Hepatocyte (in vitro differentiated cells): ENCODE data around the gene GALNTL6. TPM values are rescaled to one million over a fixed set of nuclear protein-coding genes. Genes with fewer than 3 reads are reported as not detected.
A peak's percentile ranks its signal among the peaks of the same experiment; 100 is the strongest.
"Not testable (repeated sequence)": the region's sequence is repeated elsewhere in the genome, so short reads cannot be mapped to it uniquely, and the experiment has no call there.

Experiments
- DNase-seq: peaks from one replicate; pipeline ENCODE4 v3.0.0-alpha.2; 2016; ENCODE audit warnings: low spot score
- H2AFZ ChIP-seq: fragments of 200-600 bp; sonication (generic); 2 replicates; pipeline ENCODE4 v1.6.0; 2016; ENCODE audit warnings: antibody characterized with exemption, mild to moderate bottlenecking
- H3K27ac ChIP-seq: fragments of 200-600 bp; sonication (generic); 2 replicates; pipeline ENCODE4 v1.5.1; 2016; ENCODE audit warnings: mild to moderate bottlenecking
- H3K27me3 ChIP-seq: fragments of 200-600 bp; sonication (generic); 2 replicates; pipeline ENCODE4 v1.6.1; 2016
- H3K36me3 ChIP-seq: fragments of 200-600 bp; sonication (generic); replicated peaks from 2 replicates; pipeline ENCODE4 v1.5.1; 2016; ENCODE audit warnings: low read depth; ENCODE audit not compliant: insufficient read depth
- H3K4me1 ChIP-seq: fragments of 200-600 bp; sonication (generic); 2 replicates; pipeline ENCODE4 v1.5.1; 2016; ENCODE audit warnings: mild to moderate bottlenecking, moderate library complexity; ENCODE audit not compliant: insufficient read depth
- H3K4me2 ChIP-seq: fragments of 200-600 bp; sonication (generic); 2 replicates; pipeline ENCODE4 v1.6.0; 2016
- H3K4me3 ChIP-seq: fragments of 200-600 bp; sonication (generic); 2 replicates; pipeline ENCODE4 v1.5.1; 2016; ENCODE audit warnings: mild to moderate bottlenecking
- H3K79me2 ChIP-seq: fragments of 200-600 bp; sonication (generic); 2 replicates; pipeline ENCODE4 v1.6.0; 2017; ENCODE audit warnings: mild to moderate bottlenecking
- H3K9me2 ChIP-seq: fragments of 200-600 bp; sonication (generic); replicated peaks from 2 replicates; pipeline ENCODE4 v1.6.0; 2017; ENCODE audit warnings: mild to moderate bottlenecking; ENCODE audit not compliant: insufficient read depth
- H3K9me3 ChIP-seq: fragments of 200-600 bp; sonication (generic); 2 replicates; pipeline ENCODE4 v1.5.1; 2016; ENCODE audit warnings: low read depth, mild to moderate bottlenecking
- H4K20me1 ChIP-seq: fragments of 200-600 bp; sonication (generic); 2 replicates; pipeline ENCODE4 v1.6.0; 2016; ENCODE audit warnings: mild to moderate bottlenecking; ENCODE audit not compliant: insufficient read depth, poor library complexity, severe bottlenecking
- EZH2 ChIP-seq: fragments of 200-600 bp; sonication (generic); IDR thresholded peaks from 2 replicates; pipeline ENCODE4 v1.6.1; 2016; ENCODE audit warnings: antibody characterized with exemption, mild to moderate bottlenecking, borderline replicate concordance
- EZH2phosphoT487 ChIP-seq: fragments of 200-600 bp; sonication (generic); IDR thresholded peaks from one replicate; pipeline ENCODE4 v1.6.1; 2018; ENCODE audit warnings: antibody characterized with exemption, mild to moderate bottlenecking, low read depth, moderate library complexity; ENCODE audit not compliant: unreplicated experiment, severe bottlenecking
- WGBS: methylation state at CpG from one replicate; pipeline ENCODE4 v1.1.6; 2016; ENCODE audit warnings: low lambda C conversion rate; ENCODE audit errors: missing lambda C conversion rate; 5-methylcytosine and 5-hydroxymethylcytosine counted together
- polyA plus RNA-seq: library from polyadenylated mRNA; unstranded; fragments of >200 nt; fragmentation: Nextera tagmentation; extraction: Ambion mirVana; gene quantifications from 2 replicates; pipeline ENCODE4 v1.2.1, GENCODE V29; 2016
- total RNA-seq: library from RNA; depleted of rRNA; stranded (reverse); fragments of >200 nt; gene quantifications from 2 replicates; pipeline ENCODE4 v1.2.3, GENCODE V29; 2014
- TF ChIP-seq, protein P1 (sequence below): fragments of 200-600 bp; sonication (generic); IDR thresholded peaks from 2 replicates; pipeline ENCODE4 v1.5.1; 2016; ENCODE audit warnings: antibody characterized with exemption, mild to moderate bottlenecking; ENCODE audit not compliant: poor library complexity

Gene GALNTL6
- total and polyA plus RNA-seq, 2 experiments from 2014 or later: 0.53 to 0.74 TPM

DNA sequence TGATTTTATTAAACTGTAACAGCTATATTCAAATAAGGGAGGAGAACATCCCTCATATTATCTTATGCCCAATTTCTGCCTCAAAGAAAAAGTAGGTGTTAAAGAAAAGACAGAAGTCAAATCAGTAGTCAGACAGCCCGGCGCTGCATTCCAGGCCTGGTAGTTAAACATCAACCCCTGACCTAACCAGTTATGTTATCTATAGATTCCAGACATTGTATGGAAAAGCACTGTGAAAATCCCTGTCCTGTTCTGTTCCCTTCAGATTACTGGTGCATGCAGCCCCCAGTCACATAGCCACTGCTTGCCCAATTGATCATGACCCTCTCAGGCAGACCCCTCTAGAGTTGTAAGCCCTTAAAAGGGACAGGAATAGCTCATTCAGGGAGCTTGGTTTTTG, 1085.5 kb downstream of the GALNTL6 start:
- TF ChIP-seq EZH2: no peak
- TF ChIP-seq, protein P1, sequence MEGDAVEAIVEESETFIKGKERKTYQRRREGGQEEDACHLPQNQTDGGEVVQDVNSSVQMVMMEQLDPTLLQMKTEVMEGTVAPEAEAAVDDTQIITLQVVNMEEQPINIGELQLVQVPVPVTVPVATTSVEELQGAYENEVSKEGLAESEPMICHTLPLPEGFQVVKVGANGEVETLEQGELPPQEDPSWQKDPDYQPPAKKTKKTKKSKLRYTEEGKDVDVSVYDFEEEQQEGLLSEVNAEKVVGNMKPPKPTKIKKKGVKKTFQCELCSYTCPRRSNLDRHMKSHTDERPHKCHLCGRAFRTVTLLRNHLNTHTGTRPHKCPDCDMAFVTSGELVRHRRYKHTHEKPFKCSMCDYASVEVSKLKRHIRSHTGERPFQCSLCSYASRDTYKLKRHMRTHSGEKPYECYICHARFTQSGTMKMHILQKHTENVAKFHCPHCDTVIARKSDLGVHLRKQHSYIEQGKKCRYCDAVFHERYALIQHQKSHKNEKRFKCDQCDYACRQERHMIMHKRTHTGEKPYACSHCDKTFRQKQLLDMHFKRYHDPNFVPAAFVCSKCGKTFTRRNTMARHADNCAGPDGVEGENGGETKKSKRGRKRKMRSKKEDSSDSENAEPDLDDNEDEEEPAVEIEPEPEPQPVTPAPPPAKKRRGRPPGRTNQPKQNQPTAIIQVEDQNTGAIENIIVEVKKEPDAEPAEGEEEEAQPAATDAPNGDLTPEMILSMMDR: no peak
- TF ChIP-seq EZH2phosphoT487: no peak
- Histone ChIP-seq H3K9me3 (peaks cover 4% of the 10 kb centered on the region), H3K4me1 (peaks cover 8% of the 10 kb centered on the region), H2AFZ (no peak overlapping the region), H3K36me3 (no peaks in the 10 kb centered on the region), H3K27ac (peak overlapping the region; percentile 63), H3K4me3 (no peak overlapping the region), H4K20me1 (no peaks in the 10 kb centered on the region), H3K4me2 (no peak overlapping the region), H3K27me3 (no peaks in the 10 kb centered on the region), H3K79me2 (no peaks in the 10 kb centered on the region), H3K9me2 (no peaks in the 10 kb centered on the region)
- 24% methylated on average over 2 of the region's 2 CpGs for WGBS
- no peak for DNase-seq

DNA sequence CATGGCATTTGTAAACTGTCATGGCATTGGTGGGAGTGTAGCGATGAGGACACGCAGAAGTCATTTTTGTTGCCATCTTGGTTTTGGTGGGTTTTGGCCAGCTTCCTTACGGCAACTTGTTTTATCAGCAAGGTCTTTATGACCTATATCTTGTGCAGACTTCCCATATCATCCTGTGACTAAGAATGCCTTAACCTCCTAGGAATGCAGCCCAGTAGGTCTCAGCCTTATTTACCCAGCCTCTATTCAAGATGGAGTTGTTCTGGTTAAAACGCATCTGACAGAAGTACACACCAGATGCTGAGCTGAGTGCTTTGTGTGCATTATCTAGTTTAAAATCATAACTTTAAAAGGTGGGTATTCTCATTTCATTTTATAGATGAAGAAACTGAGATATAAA, 1086.7 kb downstream of the GALNTL6 start:
- no peak for DNase-seq
- Histone ChIP-seq H3K4me3 (no peak overlapping the region), H3K9me2 (no peaks in the 10 kb centered on the region), H3K79me2 (no peaks in the 10 kb centered on the region), H3K36me3 (no peaks in the 10 kb centered on the region), H3K4me2 (no peak overlapping the region), H2AFZ (no peak overlapping the region), H3K27me3 (no peaks in the 10 kb centered on the region), H3K9me3 (peaks cover 4% of the 10 kb centered on the region), H3K4me1 (peaks cover 8% of the 10 kb centered on the region), H3K27ac (peak overlapping the region; percentile 63), H4K20me1 (no peaks in the 10 kb centered on the region)
- TF ChIP-seq, protein P1: no peak
- no peak for TF ChIP-seq EZH2
- TF ChIP-seq EZH2phosphoT487: no peak
- WGBS: 87% methylated on average over 4 of the region's 4 CpGs

DNA sequence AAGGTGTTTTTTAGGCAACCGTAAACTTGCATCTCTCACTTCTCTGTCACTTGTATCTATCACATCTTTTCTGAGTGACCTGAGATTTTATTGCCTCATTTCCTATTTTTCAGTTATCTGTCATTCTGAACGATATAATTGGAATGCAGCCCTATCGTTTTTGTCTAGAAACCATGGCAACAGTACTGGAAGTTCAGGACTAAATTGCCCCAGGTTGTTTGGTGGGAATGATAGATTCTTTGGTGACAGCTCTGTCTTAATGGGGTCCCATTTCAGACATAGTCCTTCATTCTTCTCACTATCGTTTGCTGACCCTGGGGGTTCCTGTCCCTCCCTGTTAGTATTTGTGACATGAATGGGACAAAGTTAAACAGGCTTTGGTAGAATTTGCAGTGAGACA, 1087.7 kb downstream of the GALNTL6 start:
- no peak for DNase-seq
- Histone ChIP-seq H4K20me1 (no peaks in the 10 kb centered on the region), H3K79me2 (no peaks in the 10 kb centered on the region), H3K36me3 (no peaks in the 10 kb centered on the region), H3K4me3 (no peak overlapping the region), H3K4me2 (no peak overlapping the region), H3K27ac (no peak overlapping the region), H3K27me3 (no peaks in the 10 kb centered on the region), H3K4me1 (peaks cover 8% of the 10 kb centered on the region), H3K9me3 (peaks cover under 1% of the 10 kb centered on the region), H3K9me2 (no peaks in the 10 kb centered on the region), H2AFZ (no peak overlapping the region)
- WGBS: 44% methylated on average over 4 of the region's 4 CpGs
- TF ChIP-seq, protein P1: no peak
- TF ChIP-seq EZH2 (no peak), EZH2phosphoT487 (no peak)

DNA sequence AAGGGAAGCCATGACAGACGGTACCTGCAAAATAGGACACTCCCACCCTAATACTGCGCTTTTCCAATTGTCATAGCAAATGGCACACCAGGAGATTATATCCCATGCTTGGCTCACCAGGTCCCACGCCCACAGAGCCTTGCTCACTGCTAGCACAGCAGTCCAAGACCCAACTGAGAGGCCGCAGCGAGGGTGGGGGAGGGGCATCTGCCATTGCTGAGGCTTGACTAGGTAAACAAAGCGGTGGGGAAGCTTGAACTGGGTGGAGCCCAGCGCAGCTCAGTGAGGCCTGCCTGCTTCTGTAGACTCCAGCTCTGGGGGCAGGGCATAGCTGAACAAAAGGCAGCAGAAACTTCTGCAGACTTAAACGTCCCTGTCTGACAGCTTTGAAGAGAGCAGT, 1099.3 kb downstream of the GALNTL6 start:
- H3K4me2 ChIP-seq, H3K4me3 ChIP-seq, H4K20me1 ChIP-seq, H3K79me2 ChIP-seq, H3K4me1 ChIP-seq, H2AFZ ChIP-seq, H3K9me3 ChIP-seq, H3K27ac ChIP-seq, H3K27me3 ChIP-seq, H3K36me3 ChIP-seq, DNase-seq, H3K9me2 ChIP-seq: not testable (repeated sequence)
- WGBS: 93% methylated on average over 8 of the region's 8 CpGs

DNA sequence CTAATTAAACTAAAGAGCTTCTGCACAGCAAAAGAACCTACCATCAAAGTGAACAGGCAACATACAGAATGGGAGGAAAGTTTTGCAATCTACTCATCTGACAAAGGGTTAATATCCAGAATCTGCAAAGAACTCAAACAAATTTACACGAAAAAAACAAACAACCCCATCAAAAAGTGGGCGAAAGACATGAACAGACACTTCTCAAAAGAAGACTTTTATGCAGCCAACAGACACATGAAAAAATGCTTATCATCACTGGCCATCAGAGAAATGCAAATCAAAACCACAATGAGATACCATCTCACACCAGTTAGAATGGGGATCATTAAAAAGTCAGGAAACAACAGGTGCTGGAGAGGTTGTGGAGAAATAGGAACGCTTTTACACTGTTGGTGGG, 1104.2 kb downstream of the GALNTL6 start:
- not testable (repeated sequence) for H3K9me2 ChIP-seq, H3K27ac ChIP-seq, H3K27me3 ChIP-seq, H3K36me3 ChIP-seq, H4K20me1 ChIP-seq, H3K9me3 ChIP-seq, H3K4me1 ChIP-seq, H3K4me2 ChIP-seq, H2AFZ ChIP-seq, H3K79me2 ChIP-seq, H3K4me3 ChIP-seq, DNase-seq
- 91% methylated on average over 3 of the region's 3 CpGs for whole genome bisulfite sequencing
